ENCODE results near the gene ICAM3. TPM values are rescaled to one million over a fixed set of nuclear protein-coding genes. Genes with fewer than 3 reads are reported as not detected.

Gene ICAM3
- total RNA-seq, 1 donor from 2014 or later, result 38.6 TPM

Other genes with a start within 250 kb of the ICAM3 start
- 17.9 TPM for gene ANGPTL6, start 236.9 kb downstream of the ICAM3 start, total RNA-seq
- 13.0 TPM for gene PPAN, start 233.3 kb downstream of the ICAM3 start, total RNA-seq
- 6.6 TPM for gene P2RY11, start 227.9 kb downstream of the ICAM3 start, total RNA-seq
- 84.6 TPM for gene EIF3G, start 219.7 kb downstream of the ICAM3 start, total RNA-seq
- 21.5 TPM for gene DNMT1, start 144.7 kb downstream of the ICAM3 start, total RNA-seq
- gene S1PR2, start 108.3 kb downstream of the ICAM3 start, total RNA-seq, result 1.9 TPM
- 43.3 TPM for gene MRPL4, start 87.4 kb downstream of the ICAM3 start, total RNA-seq
- 5.9 TPM for gene ICAM1, start 68.5 kb downstream of the ICAM3 start, total RNA-seq
- gene ICAM4, start 52.7 kb downstream of the ICAM3 start, total RNA-seq, result 0.15 TPM
- gene ICAM5, start 49.7 kb downstream of the ICAM3 start, total RNA-seq, result 0.30 TPM
- 4.2 TPM for gene ZGLP1, start 29.8 kb downstream of the ICAM3 start, total RNA-seq
- 11.0 TPM for gene FDX2, start 23.6 kb downstream of the ICAM3 start, total RNA-seq
- gene RAVER1, start 6.1 kb downstream of the ICAM3 start, total RNA-seq, result 11.3 TPM
- gene TYK2, start 40.9 kb upstream of the ICAM3 start, total RNA-seq, result 78.8 TPM
- gene CDC37, start 63.9 kb upstream of the ICAM3 start, total RNA-seq, result 49.4 TPM
- 1.7 TPM for gene PDE4A, start 80.9 kb upstream of the ICAM3 start, total RNA-seq
- 59.6 TPM for gene KEAP1, start 163.7 kb upstream of the ICAM3 start, total RNA-seq
- 0.30 TPM for gene S1PR5, start 177.8 kb upstream of the ICAM3 start, total RNA-seq
- 11.6 TPM for gene ATG4D, start 204.3 kb upstream of the ICAM3 start, total RNA-seq
- gene KRI1, start 226.4 kb upstream of the ICAM3 start, total RNA-seq, result 10.4 TPM
- gene CDKN2D, start 229.4 kb upstream of the ICAM3 start, total RNA-seq, result 1.3 TPM
- gene AP1M2, start 247.7 kb upstream of the ICAM3 start, total RNA-seq, result 1.0 TPM

All from left lobe of liver (tissue), 1 donor.